HepG2 (cell line): Measurements from ENCODE around the gene CYP4F12. TPM values are rescaled to one million over a fixed set of nuclear protein-coding genes. Genes with fewer than 3 reads are reported as not detected.

Experiments used
- ELF4 ChIP-seq: sonication (generic); formaldehyde crosslinking; IDR thresholded peaks from 2 replicates; pipeline ENCODE4 v1.5.0; 2020; ENCODE audit warnings: missing genetic modification reagents, mild to moderate bottlenecking, moderate library complexity, borderline replicate concordance
- FLYWCH1 ChIP-seq: sonication (generic); formaldehyde crosslinking; IDR thresholded peaks from 2 replicates; pipeline ENCODE4 v1.8.1; 2023; ENCODE audit warnings: mild to moderate bottlenecking, missing genetic modification reagents
- GLMP ChIP-seq: sonication (generic); formaldehyde crosslinking; IDR thresholded peaks from 2 replicates; pipeline ENCODE4 v1.9.0; 2021; ENCODE audit warnings: missing genetic modification reagents, mild to moderate bottlenecking, borderline replicate concordance
- HNF1B ChIP-seq: sonication (generic); formaldehyde crosslinking; IDR thresholded peaks from 2 replicates; pipeline ENCODE4 v1.5.1; 2020; ENCODE audit warnings: mild to moderate bottlenecking, moderate library complexity, missing genetic modification reagents
- HNF4G ChIP-seq, 2 experiments: sonication (generic) in 1 of 2; formaldehyde crosslinking in 1 of 2; IDR thresholded peaks; 2 replicates each; pipeline versions ENCODE4 v1.4.0 to v1.6.1; 2011 to 2020; ENCODE audit warnings: borderline replicate concordance in 2 of 2, low read depth in 2 of 2, mild to moderate bottlenecking in 2 of 2, low read length in 1 of 2, missing genetic modification reagents in 1 of 2, moderate library complexity in 1 of 2
- KDM3A ChIP-seq: IDR thresholded peaks from 2 replicates; pipeline ENCODE4 v1.6.1; 2018; ENCODE audit warnings: low read depth, missing compliant biosample characterization
- MATR3 ChIP-seq: sonication (generic); formaldehyde crosslinking; IDR thresholded peaks from 2 replicates; pipeline ENCODE4 v1.4.0; 2020; ENCODE audit warnings: missing genetic modification reagents
- NCOA5 ChIP-seq: sonication (generic); formaldehyde crosslinking; IDR thresholded peaks from 2 replicates; pipeline ENCODE4 v1.4.0; 2020; ENCODE audit warnings: missing genetic modification reagents
- NPAS2 ChIP-seq: sonication (generic); formaldehyde crosslinking; IDR thresholded peaks from 2 replicates; pipeline ENCODE4 v1.8.0; 2022; ENCODE audit warnings: mild to moderate bottlenecking, missing genetic modification reagents, borderline replicate concordance
- NR2F2 ChIP-seq: IDR thresholded peaks from 2 replicates; pipeline ENCODE4 v1.6.1; 2012; ENCODE audit warnings: low read depth, inconsistent platforms, borderline replicate concordance
- NR2F6 ChIP-seq, 2 experiments: IDR thresholded peaks; 2 replicates each; pipeline ENCODE4 v1.6.1; 2016; ENCODE audit warnings: antibody characterized with exemption in 1 of 2, mild to moderate bottlenecking in 1 of 2
- PHF21A ChIP-seq: sonication (generic); formaldehyde crosslinking; IDR thresholded peaks from 2 replicates; pipeline ENCODE4 v1.5.0; 2020; ENCODE audit warnings: mild to moderate bottlenecking, missing genetic modification reagents
- POGK ChIP-seq: sonication (generic); formaldehyde crosslinking; conservative IDR thresholded peaks from 2 replicates; pipeline ENCODE4 v1.8.0; 2022; ENCODE audit warnings: mild to moderate bottlenecking, moderate library complexity, missing genetic modification reagents
- REL ChIP-seq: sonication (generic); formaldehyde crosslinking; conservative IDR thresholded peaks from 2 replicates; pipeline ENCODE4 v1.8.0; 2022; ENCODE audit warnings: mild to moderate bottlenecking, missing genetic modification reagents, moderate library complexity
- RELA ChIP-seq: sonication (generic); formaldehyde crosslinking; IDR thresholded peaks from 2 replicates; pipeline ENCODE4 v1.4.0; 2020; ENCODE audit warnings: missing genetic modification reagents
- SATB2 ChIP-seq: sonication (generic); formaldehyde crosslinking; IDR thresholded peaks from 2 replicates; pipeline ENCODE4 v1.5.0; 2020; ENCODE audit warnings: missing genetic modification reagents
- SNAPC2 ChIP-seq: sonication (generic); formaldehyde crosslinking; IDR thresholded peaks from 2 replicates; pipeline ENCODE4 v1.8.1; 2022; ENCODE audit warnings: mild to moderate bottlenecking, missing genetic modification reagents
- ZFP62 ChIP-seq: sonication (generic); formaldehyde crosslinking; IDR thresholded peaks from 2 replicates; pipeline ENCODE4 v1.4.0; 2020; ENCODE audit warnings: missing genetic modification reagents
- ZNF121 ChIP-seq: sonication (generic); formaldehyde crosslinking; IDR thresholded peaks from 2 replicates; pipeline ENCODE4 v1.5.0; 2020; ENCODE audit warnings: mild to moderate bottlenecking, missing genetic modification reagents
- ZNF263 ChIP-seq: sonication (generic); formaldehyde crosslinking; IDR thresholded peaks from 2 replicates; pipeline ENCODE4 v1.4.0; 2020; ENCODE audit warnings: missing genetic modification reagents
- ZNF383 ChIP-seq: sonication (generic); formaldehyde crosslinking; IDR thresholded peaks from 2 replicates; pipeline ENCODE4 v1.4.0; 2020; ENCODE audit warnings: missing genetic modification reagents, mild to moderate bottlenecking, borderline replicate concordance
- ZNF549 ChIP-seq: sonication (generic); formaldehyde crosslinking; IDR thresholded peaks from 2 replicates; pipeline ENCODE4 v1.5.0; 2020; ENCODE audit warnings: missing genetic modification reagents
- ZNF577 ChIP-seq: sonication (generic); formaldehyde crosslinking; IDR thresholded peaks from 2 replicates; pipeline ENCODE4 v1.4.0; 2020; ENCODE audit warnings: mild to moderate bottlenecking, low read depth, missing genetic modification reagents, borderline replicate concordance
- ZNF616 ChIP-seq: sonication (generic); formaldehyde crosslinking; IDR thresholded peaks from 2 replicates; pipeline ENCODE4 v1.5.0; 2020; ENCODE audit warnings: low read depth, mild to moderate bottlenecking, missing genetic modification reagents
- ZNF878 ChIP-seq: sonication (generic); formaldehyde crosslinking; IDR thresholded peaks from 2 replicates; pipeline ENCODE4 v1.8.1; 2023; ENCODE audit warnings: mild to moderate bottlenecking, missing genetic modification reagents, moderate library complexity
- polyA plus RNA-seq, 8 experiments: library from polyadenylated mRNA; depleted of rRNA in 3 of 8; stranded (reverse) in 7 of 8; unstranded in 1 of 8; fragments of >200 nt; fragmentation: Illumina TruSeq in 4 of 8; extraction: Trizol in 4 of 8; gene quantifications; 2 replicates each; pipeline versions ENCODE4 v1.2.1 to v1.2.3, GENCODE V29; 2011 to 2016; ENCODE audit warnings: low read depth in 4 of 8, missing spikeins in 1 of 8, mixed read lengths in 1 of 8; ENCODE audit not compliant: insufficient read depth in 1 of 8
- total RNA-seq, 5 experiments: library from RNA; depleted of rRNA; stranded (reverse); fragments of >200 nt; fragmentation: Illumina TruSeq; extraction: Trizol; gene quantifications; 2 replicates each; pipeline ENCODE4 v1.2.3, GENCODE V29; 2016; ENCODE audit warnings: low read depth in 1 of 5
- TF ChIP-seq, protein P1 (sequence below): sonication (generic); formaldehyde crosslinking; IDR thresholded peaks from 2 replicates; pipeline ENCODE4 v1.4.0; 2020; ENCODE audit warnings: missing genetic modification reagents

The CYP4F12 gene
- total and polyA plus RNA-seq, 2 of the 13 experiments (the other 11 are each of a cell fraction or from before 2014, with no cell fraction given) = 29.9 to 30.8 TPM

DNA sequence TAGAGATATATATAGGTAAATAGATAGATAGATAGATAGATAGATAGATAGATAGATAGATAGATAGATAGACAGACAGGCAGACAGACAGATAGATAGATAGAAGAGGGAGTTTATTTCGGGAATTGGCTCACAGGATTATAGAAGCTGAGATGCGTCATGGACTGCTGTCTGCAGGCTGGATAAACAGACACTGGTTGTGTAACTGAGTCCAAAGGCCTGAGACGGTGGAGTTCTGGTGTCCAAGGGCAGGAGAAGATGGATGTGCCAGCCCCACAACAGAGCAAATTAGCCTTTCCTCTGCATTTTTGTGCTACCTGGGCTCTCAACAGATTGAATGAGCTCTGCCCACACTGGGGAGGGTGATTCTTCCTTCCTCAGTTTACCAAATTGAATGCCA lies 29.5 kb upstream of the CYP4F12 start (continued):
- no peak for TF ChIP-seq HNF1B (CRISPR knock-in tag)
- TF ChIP-seq RELA (CRISPR knock-in tag) = no peak
- no peak for TF ChIP-seq POGK (CRISPR knock-in tag)
- TF ChIP-seq KDM3A (CRISPR knock-in tag) = 0 out of 2 replicates have a peak, but pooled peaks have one; percentile 39
- no peak for TF ChIP-seq ZNF878 (CRISPR knock-in tag)
- TF ChIP-seq ZNF577 (CRISPR knock-in tag) = no peak
- no peak for TF ChIP-seq ZNF383
- TF ChIP-seq MATR3 (CRISPR knock-in tag) = no peak
- no peak for TF ChIP-seq ZNF549
- no peak for TF ChIP-seq FLYWCH1
- TF ChIP-seq ZFP62 (CRISPR knock-in tag) = no peak
- no peak for TF ChIP-seq SNAPC2 (CRISPR knock-in tag)
- TF ChIP-seq HNF4G (IDR thresholded peaks at IDR 0.05; ENCODE audit: borderline replicate concordance, low read depth, low read length) = peak; percentile 96
- peak; percentile 67; the same call in 1 of the 2 replicates for TF ChIP-seq HNF4G (CRISPR knock-in tag; IDR thresholded peaks at IDR 0.05; ENCODE audit: borderline replicate concordance, low read depth)
- no peak for TF ChIP-seq ZNF121 (CRISPR knock-in tag)
- TF ChIP-seq SATB2 (CRISPR knock-in tag) = no peak
- TF ChIP-seq GLMP (CRISPR knock-in tag) = no peak
- no peak; the same call in 1 of the 2 replicates for TF ChIP-seq NR2F6 (IDR thresholded peaks at IDR 0.05)
- TF ChIP-seq NR2F6 (CRISPR knock-in tag; IDR thresholded peaks at IDR 0.05) = peak; percentile 19; the same call in 1 of the 2 replicates
- TF ChIP-seq PHF21A (CRISPR knock-in tag) = peak; percentile 40; the same call in 1 of the 2 replicates
- no peak for TF ChIP-seq NCOA5 (CRISPR knock-in tag)
- no peak for TF ChIP-seq NR2F2
- no peak for TF ChIP-seq ZNF616 (CRISPR knock-in tag)
- no peak for TF ChIP-seq ELF4 (CRISPR knock-in tag)
- no peak for TF ChIP-seq NPAS2 (CRISPR knock-in tag)
- no peak for TF ChIP-seq ZNF263
- TF ChIP-seq, protein P1, sequence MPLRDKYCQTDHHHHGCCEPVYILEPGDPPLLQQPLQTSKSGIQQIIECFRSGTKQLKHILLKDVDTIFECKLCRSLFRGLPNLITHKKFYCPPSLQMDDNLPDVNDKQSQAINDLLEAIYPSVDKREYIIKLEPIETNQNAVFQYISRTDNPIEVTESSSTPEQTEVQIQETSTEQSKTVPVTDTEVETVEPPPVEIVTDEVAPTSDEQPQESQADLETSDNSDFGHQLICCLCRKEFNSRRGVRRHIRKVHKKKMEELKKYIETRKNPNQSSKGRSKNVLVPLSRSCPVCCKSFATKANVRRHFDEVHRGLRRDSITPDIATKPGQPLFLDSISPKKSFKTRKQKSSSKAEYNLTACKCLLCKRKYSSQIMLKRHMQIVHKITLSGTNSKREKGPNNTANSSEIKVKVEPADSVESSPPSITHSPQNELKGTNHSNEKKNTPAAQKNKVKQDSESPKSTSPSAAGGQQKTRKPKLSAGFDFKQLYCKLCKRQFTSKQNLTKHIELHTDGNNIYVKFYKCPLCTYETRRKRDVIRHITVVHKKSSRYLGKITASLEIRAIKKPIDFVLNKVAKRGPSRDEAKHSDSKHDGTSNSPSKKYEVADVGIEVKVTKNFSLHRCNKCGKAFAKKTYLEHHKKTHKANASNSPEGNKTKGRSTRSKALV = no peak
- TF ChIP-seq REL = no peak
